ENCODE measurements around the gene SDR9C7. TPM values are rescaled to one million over a fixed set of nuclear protein-coding genes. Genes with fewer than 3 reads are reported as not detected.

The SDR9C7 gene
- total RNA-seq, 4 donors from 2014 or later: not detected

DNA sequence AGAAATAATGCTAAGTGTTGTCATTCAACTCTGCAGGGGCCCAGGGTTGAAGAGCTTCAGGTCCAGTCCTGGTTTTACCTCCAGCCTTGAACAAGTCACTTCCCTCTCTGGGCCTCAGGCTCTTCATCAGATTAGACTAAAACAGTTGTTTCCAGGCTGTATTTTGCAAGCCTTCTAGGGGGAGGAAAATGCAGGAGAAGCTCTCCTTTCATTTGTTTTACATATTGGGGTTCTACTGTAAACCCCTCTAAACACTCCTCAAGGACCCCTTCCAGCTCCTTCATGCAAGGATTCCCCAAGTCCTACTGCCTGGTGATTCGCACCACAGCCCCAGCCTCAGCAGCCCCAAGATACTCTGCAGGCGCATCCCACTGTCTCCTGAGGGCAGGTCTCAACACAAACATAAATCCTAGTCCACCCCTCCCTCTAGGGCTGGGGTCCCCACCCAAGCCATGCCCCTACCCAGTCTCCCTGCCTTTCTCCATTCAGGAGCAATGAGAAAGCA is 2.7 kb downstream of the SDR9C7 start:
- Histone ChIP-seq H3K27me3 (no peaks in the 10 kb centered on the region), H3K4me3 (no peak overlapping the region), H3K9me3 (no peaks in the 10 kb centered on the region), H3K27ac (peak overlapping the region in 1 of 4 donors; percentile 6), H3K36me3 (no peaks in the 10 kb centered on the region), H3K4me1 (no peaks in the 10 kb centered on the region)
- no peak for DNase-seq
- TF ChIP-seq, protein P1, sequence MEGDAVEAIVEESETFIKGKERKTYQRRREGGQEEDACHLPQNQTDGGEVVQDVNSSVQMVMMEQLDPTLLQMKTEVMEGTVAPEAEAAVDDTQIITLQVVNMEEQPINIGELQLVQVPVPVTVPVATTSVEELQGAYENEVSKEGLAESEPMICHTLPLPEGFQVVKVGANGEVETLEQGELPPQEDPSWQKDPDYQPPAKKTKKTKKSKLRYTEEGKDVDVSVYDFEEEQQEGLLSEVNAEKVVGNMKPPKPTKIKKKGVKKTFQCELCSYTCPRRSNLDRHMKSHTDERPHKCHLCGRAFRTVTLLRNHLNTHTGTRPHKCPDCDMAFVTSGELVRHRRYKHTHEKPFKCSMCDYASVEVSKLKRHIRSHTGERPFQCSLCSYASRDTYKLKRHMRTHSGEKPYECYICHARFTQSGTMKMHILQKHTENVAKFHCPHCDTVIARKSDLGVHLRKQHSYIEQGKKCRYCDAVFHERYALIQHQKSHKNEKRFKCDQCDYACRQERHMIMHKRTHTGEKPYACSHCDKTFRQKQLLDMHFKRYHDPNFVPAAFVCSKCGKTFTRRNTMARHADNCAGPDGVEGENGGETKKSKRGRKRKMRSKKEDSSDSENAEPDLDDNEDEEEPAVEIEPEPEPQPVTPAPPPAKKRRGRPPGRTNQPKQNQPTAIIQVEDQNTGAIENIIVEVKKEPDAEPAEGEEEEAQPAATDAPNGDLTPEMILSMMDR (IDR thresholded peaks at IDR 0.05): no peak
- TF ChIP-seq POLR2A (IDR thresholded peaks at IDR 0.05): no peak

DNA sequence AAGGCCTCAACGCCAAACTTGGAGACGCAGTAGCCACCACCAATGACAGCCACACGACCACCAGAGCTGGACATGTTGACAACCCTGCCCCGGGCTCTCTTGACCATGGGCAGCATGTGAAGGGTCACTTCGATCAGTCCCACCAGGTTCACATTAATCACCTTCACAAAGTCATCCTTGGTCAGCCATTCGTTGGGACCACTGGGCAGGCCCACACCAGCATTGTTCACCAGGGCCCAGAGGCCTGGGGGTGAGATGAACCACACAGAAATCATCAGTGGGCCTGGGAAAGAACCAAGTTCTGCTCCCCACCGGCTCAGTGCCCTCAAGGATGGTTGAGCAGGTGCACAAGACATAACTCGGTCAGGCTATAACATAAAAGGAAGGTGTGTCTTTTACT is 4.0 kb downstream of the SDR9C7 start:
- Histone ChIP-seq H3K4me3 (no peak overlapping the region), H3K4me1 (no peaks in the 10 kb centered on the region), H3K9me3 (no peaks in the 10 kb centered on the region), H3K27ac (no peak overlapping the region), H3K27me3 (no peaks in the 10 kb centered on the region), H3K36me3 (no peaks in the 10 kb centered on the region)
- no peak for DNase-seq
- TF ChIP-seq, protein P1 (IDR thresholded peaks at IDR 0.05): no peak
- no peak for TF ChIP-seq POLR2A (IDR thresholded peaks at IDR 0.05)

DNA sequence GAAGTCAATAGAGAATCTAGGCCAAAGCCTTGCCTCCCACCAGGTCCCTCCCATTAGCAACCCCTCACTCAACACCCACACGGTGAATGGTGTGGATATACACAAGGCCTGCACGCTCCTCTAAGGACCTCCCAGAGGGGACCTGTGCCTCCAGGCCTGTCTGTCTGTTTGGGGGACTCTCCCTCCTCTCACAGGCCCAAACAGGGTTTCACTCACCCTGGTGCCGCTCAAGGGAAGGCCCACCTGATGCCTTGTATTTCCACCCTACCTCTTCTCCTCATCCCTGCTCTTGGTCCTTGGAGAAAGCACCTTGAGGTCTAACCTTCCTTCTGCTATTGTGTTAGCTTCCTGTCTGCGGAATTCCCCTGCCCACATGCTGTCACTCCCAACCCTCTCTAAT is 4.4 kb downstream of the SDR9C7 start:
- Histone ChIP-seq H3K4me1 (no peaks in the 10 kb centered on the region), H3K4me3 (no peak overlapping the region), H3K36me3 (no peaks in the 10 kb centered on the region), H3K27ac (no peak overlapping the region), H3K27me3 (no peaks in the 10 kb centered on the region), H3K9me3 (no peaks in the 10 kb centered on the region)
- no peak for DNase-seq
- no peak for TF ChIP-seq POLR2A (IDR thresholded peaks at IDR 0.05)
- TF ChIP-seq, protein P1 (IDR thresholded peaks at IDR 0.05): no peak

DNA sequence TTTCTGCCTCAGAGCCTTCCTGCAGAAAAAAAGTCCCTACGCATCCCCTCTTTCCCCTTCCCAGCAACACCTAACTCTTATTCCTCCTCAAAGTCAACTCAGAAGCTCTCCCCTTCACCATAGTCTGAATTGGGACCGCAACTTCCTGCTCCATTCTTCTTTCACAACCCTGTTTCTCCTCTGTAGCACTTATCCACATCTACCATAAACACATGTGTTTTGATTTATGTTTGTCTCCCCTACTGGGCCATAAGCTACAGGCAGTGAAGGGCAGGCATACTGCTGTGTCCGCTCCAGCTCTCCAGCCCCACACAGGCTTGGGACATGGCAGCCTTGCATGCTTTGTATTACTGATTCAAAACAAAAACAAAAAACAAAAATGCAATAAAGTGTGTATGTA is 5.9 kb downstream of the SDR9C7 start:
- no peak overlapping the region for H3K4me3 ChIP-seq
- H3K27me3 ChIP-seq: no peaks in the 10 kb centered on the region
- H3K4me1 ChIP-seq: no peaks in the 10 kb centered on the region
- H3K9me3 ChIP-seq: no peaks in the 10 kb centered on the region
- no peak for TF ChIP-seq POLR2A (IDR thresholded peaks at IDR 0.05)
- TF ChIP-seq, protein P1 (IDR thresholded peaks at IDR 0.05): no peak
- H3K27ac ChIP-seq: no peak overlapping the region
- DNase-seq: no peak
- H3K36me3 ChIP-seq: no peaks in the 10 kb centered on the region

DNA sequence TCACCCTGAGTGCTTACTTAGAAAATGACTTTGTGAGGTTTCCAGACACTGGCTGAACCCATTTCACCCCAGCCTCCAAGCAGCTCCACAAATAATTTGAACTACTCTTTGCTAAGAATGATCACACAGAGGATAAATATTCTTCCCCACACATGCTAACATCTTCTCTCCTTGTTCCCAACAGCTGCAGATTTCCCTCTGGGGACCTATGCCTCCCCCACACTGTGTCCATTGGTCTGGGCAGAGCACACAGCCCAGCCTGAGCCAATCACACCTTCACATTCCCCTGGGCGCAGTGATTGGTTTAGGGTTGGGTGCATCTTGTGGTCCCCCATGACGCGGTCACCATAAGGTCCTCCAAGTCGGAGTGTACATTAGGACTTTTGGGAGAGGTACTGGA is 6.9 kb downstream of the SDR9C7 start:
- Histone ChIP-seq H3K27ac (no peak overlapping the region), H3K36me3 (no peaks in the 10 kb centered on the region), H3K4me3 (no peak overlapping the region), H3K9me3 (no peaks in the 10 kb centered on the region), H3K27me3 (no peaks in the 10 kb centered on the region), H3K4me1 (no peaks in the 10 kb centered on the region)
- TF ChIP-seq, protein P1 (IDR thresholded peaks at IDR 0.05): no peak
- DNase-seq: no peak

DNA sequence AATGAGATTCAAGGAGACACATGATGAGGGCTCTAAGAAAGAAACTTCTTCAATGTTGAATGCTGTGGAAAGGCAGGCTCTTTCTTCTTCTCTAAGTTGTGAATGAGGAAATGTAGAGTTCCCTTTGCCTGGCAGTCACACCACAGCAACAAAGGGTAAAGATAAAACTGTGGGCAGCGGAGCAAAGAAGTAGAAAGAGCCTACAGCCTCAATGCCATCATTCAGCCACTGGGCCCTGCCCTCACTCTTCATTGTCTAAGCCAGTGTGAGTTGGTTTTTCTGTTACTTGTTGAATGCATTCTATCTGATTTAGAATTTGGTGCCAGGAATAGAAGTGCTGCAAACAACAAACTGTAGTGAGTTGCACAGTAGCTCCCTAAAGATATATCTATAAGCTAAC is 12.2 kb downstream of the SDR9C7 start:
- no peaks in the 10 kb centered on the region for H3K27me3 ChIP-seq

More for the DNA sequence above, 12.2 kb downstream of the SDR9C7 start:
- no peaks in the 10 kb centered on the region for H3K36me3 ChIP-seq
- H3K4me1 ChIP-seq: no peaks in the 10 kb centered on the region
- H3K4me3 ChIP-seq: no peak overlapping the region
- no peak overlapping the region for H3K27ac ChIP-seq
- no peaks in the 10 kb centered on the region for H3K9me3 ChIP-seq
- DNase-seq: no peak
- TF ChIP-seq, protein P1 (IDR thresholded peaks at IDR 0.05): no peak
- TF ChIP-seq POLR2A (IDR thresholded peaks at IDR 0.05): no peak

All from Peyer's patch (tissue), 4 donors.